T-cell (primary cell): ENCODE results near the gene THY1. TPM values are rescaled to one million over a fixed set of nuclear protein-coding genes. Genes with fewer than 3 reads are reported as not detected.
"Not testable (repeated sequence)": the region's sequence is repeated elsewhere in the genome, so short reads cannot be mapped to it uniquely, and the experiment has no call there.

Experiments
- ATAC-seq, 4 experiments: fragments of 200-7000 bp in 3 of 4; fragments of 150-1000 bp in 1 of 4; cut with Tn5 transposase; replicated peaks in 1 of 4; 1 replicate in 3 of 4; 2 replicates in 1 of 4; pipeline ENCODE4 v1.10.0; 2021; ENCODE audit warnings: moderate library complexity in 3 of 4, mild to moderate bottlenecking in 2 of 4, moderate number of reproducible peaks in 1 of 4
- CTCF ChIA-PET, 2 donors: fragments of 300-600 bp; sonication (Branson Sonifier 250); formaldehyde crosslinking; loops; one replicate each; lab custom pipeline; 2022; ENCODE audit warnings: antibody characterized with exemption in 2 of 2; lab: Charles Lee
- POLR2A ChIA-PET, 2 donors: fragments of 300-600 bp; sonication (Branson Sonifier 250); formaldehyde crosslinking; loops; one replicate each; lab custom pipeline; 2022; ENCODE audit warnings: antibody characterized with exemption in 2 of 2; lab: Charles Lee
- DNase-seq, 35 experiments: peaks; one replicate each; pipeline versions ENCODE4 v3.0.0 to v3.0.0-alpha.2; 2013 to 2023
- H3K27ac ChIP-seq: one replicate; pipeline ENCODE4 v1.5.1; 2013; ENCODE audit warnings: low read length
- H3K27me3 ChIP-seq, 2 experiments: replicated peaks in 1 of 2; 1 replicate in 1 of 2; 2 replicates in 1 of 2; pipeline versions ENCODE4 v1.6.1 to v1.7.0; 2013; ENCODE audit warnings: low read length in 1 of 2, mixed read lengths in 1 of 2; ENCODE audit not compliant: control insufficient read depth in 2 of 2, insufficient read depth in 2 of 2; ENCODE audit errors: extremely low read depth in 1 of 2
- H3K36me3 ChIP-seq, 2 donors: 1 replicate in 1 of 2; 2 replicates in 1 of 2; pipeline versions ENCODE4 v1.6.1 to v1.7.0; 2013; ENCODE audit warnings: low read length in 1 of 2; ENCODE audit not compliant: control insufficient read depth in 2 of 2, insufficient read depth in 1 of 2; ENCODE audit errors: extremely low read depth in 1 of 2
- H3K4me1 ChIP-seq, 2 experiments: 1 replicate in 1 of 2; 2 replicates in 1 of 2; pipeline versions ENCODE4 v1.6.1 to v1.7.0; 2013; ENCODE audit warnings: low read length in 2 of 2, mixed read lengths in 1 of 2; ENCODE audit not compliant: insufficient read depth in 2 of 2, control insufficient read depth in 1 of 2; ENCODE audit errors: extremely low read depth in 1 of 2
- H3K4me3 ChIP-seq, 2 donors: 1 replicate in 1 of 2; 2 replicates in 1 of 2; pipeline versions ENCODE4 v1.5.1 to v1.7.0; 2013; ENCODE audit warnings: mild to moderate bottlenecking in 2 of 2, low read length in 1 of 2, moderate library complexity in 1 of 2; ENCODE audit not compliant: control insufficient read depth in 1 of 2; ENCODE audit errors: extremely low read depth in 1 of 2
- H3K9me3 ChIP-seq: 2 replicates; pipeline ENCODE4 v1.7.0; 2013
- H3K27ac Mint-ChIP-seq, 2 donors: one replicate each; pipeline ENCODE4 v1.8.0; 2020 to 2021; ENCODE audit warnings: mild to moderate bottlenecking in 2 of 2, mixed read lengths in 2 of 2
- H3K27me3 Mint-ChIP-seq, 2 donors: one replicate each; pipeline ENCODE4 v1.8.0; 2021 to 2022; ENCODE audit warnings: mixed read lengths in 2 of 2
- H3K36me3 Mint-ChIP-seq: one replicate; pipeline ENCODE4 v1.8.0; 2021; ENCODE audit warnings: mixed read lengths
- H3K4me1 Mint-ChIP-seq, 3 donors: one replicate each; pipeline ENCODE4 v1.8.0; 2020 to 2022; ENCODE audit warnings: mixed read lengths in 3 of 3, mild to moderate bottlenecking in 1 of 3
- H3K4me3 Mint-ChIP-seq, 3 donors: one replicate each; pipeline ENCODE4 v1.8.0; 2020 to 2022; ENCODE audit warnings: mild to moderate bottlenecking in 3 of 3, mixed read lengths in 3 of 3, moderate library complexity in 3 of 3
- H3K9me3 Mint-ChIP-seq, 3 donors: one replicate each; pipeline ENCODE4 v1.8.0; 2020 to 2022; ENCODE audit warnings: mixed read lengths in 3 of 3
- WGBS: methylation state at CpG from one replicate; pipeline ENCODE4 v1.1.5; 2013; ENCODE audit warnings: missing lambda C conversion rate; ENCODE audit not compliant: insufficient coverage; 5-methylcytosine and 5-hydroxymethylcytosine counted together
- total RNA-seq, 35 experiments: library from RNA in 6 of 35; stranded (reverse) in 6 of 35; fragments of 120-200 nt in 1 of 35; gene quantifications; one replicate each; pipeline versions ENCODE4 v1.2.1 to v1.2.4 and lab custom pipeline; 2013 to 2026

Gene THY1
- total RNA-seq, 5 donors from 2014 or later (not counting 1 experiment from before 2014, with no cell fraction given): 0.44 to 0.76 (median 0.48) TPM; not detected in 1

GRCh38 chr11:119410501-119410900 is 12.5 kb downstream of the THY1 start:
- no peaks in the 10 kb centered on the region for H3K36me3 Mint-ChIP-seq
- CTCF ChIA-PET: no interaction called here
- H3K27me3 ChIP-seq: peaks cover 0 to 4% of the 10 kb centered on the region in 2 experiments

GRCh38 chr11:119409731-119410130 is 13.2 kb downstream of the THY1 start:
- 80% methylated on average over 1 of the region's 1 CpG for WGBS
- H3K36me3 ChIP-seq: no peaks in the 10 kb centered on the region

More at GRCh38 chr11:119410501-119410900, 12.5 kb downstream of the THY1 start:
- Mint-ChIP-seq H3K27me3 (peaks cover 2 to 7% of the 10 kb centered on the region in 2 donors), H3K27ac (no peak overlapping the region), H3K4me1 (no peaks in the 10 kb centered on the region), H3K4me3 (no peak overlapping the region), H3K9me3 (peaks cover 0 to 8% (median 4%) of the 10 kb centered on the region in 3 donors)
- Histone ChIP-seq H3K4me3 (no peak overlapping the region), H3K27ac (no peak overlapping the region), H3K9me3 (no peaks in the 10 kb centered on the region), H3K4me1 (no peaks in the 10 kb centered on the region), H3K36me3 (no peaks in the 10 kb centered on the region)
- POLR2A ChIA-PET: no interaction called here
- ATAC-seq (no peak), DNase-seq (no peak)
- WGBS: no CpG with 5 or more reads among the region's 1 CpG

GRCh38 chr11:119406005-119406404 is 17.0 kb downstream of the THY1 start:
- no peaks in the 10 kb centered on the region for H3K4me1 Mint-ChIP-seq
- 60% methylated on average over 1 of the region's 3 CpGs for WGBS
- no peak overlapping the region for H3K4me3 ChIP-seq

More at GRCh38 chr11:119409731-119410130, 13.2 kb downstream of the THY1 start:
- peaks cover 2 to 6% of the 10 kb centered on the region in 2 donors for H3K27me3 Mint-ChIP-seq
- ChIA-PET POLR2A (no interaction called here), CTCF (no interaction called here)
- no peaks in the 10 kb centered on the region for H3K36me3 Mint-ChIP-seq
- no peak overlapping the region for H3K27ac ChIP-seq
- H3K9me3 Mint-ChIP-seq: peaks cover 0 to 8% (median 4%) of the 10 kb centered on the region in 3 donors
- no peaks in the 10 kb centered on the region for H3K4me1 ChIP-seq
- no peak overlapping the region for H3K27ac Mint-ChIP-seq
- H3K9me3 ChIP-seq: no peaks in the 10 kb centered on the region
- no peak for DNase-seq
- no peak for ATAC-seq
- H3K27me3 ChIP-seq: peaks cover 0 to 3% of the 10 kb centered on the region in 2 experiments
- H3K4me3 Mint-ChIP-seq: no peak overlapping the region
- no peaks in the 10 kb centered on the region for H3K4me1 Mint-ChIP-seq
- H3K4me3 ChIP-seq: no peak overlapping the region

DNA sequence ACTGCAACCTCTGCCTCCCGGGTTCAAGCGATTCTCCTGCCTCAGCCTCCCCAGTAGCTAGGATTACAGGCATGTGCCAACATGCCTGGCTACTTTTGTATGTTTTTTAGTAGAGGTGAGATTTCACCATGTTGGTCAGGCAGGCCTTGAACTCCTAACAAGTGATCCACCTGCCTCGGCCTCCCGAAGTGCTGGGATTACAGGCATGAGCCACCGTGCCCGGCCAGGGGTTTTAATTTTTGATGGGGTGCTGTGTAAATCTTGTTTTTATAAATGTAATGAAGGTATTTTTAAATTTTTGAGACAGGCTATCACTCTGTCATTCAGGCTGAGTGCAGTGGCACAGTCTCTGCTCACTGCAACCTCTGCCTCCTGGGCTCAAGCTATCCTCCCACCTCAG is 17.5 kb downstream of the THY1 start:
- ATAC-seq, H3K27ac ChIP-seq, H3K27me3 ChIP-seq, H3K4me3 ChIP-seq, H3K27me3 Mint-ChIP-seq, H3K4me1 ChIP-seq, H3K36me3 Mint-ChIP-seq, H3K4me1 Mint-ChIP-seq, H3K9me3 ChIP-seq, DNase-seq, H3K27ac Mint-ChIP-seq, H3K4me3 Mint-ChIP-seq, H3K36me3 ChIP-seq, POLR2A ChIA-PET: not testable (repeated sequence)
- peaks cover 0 to 16% (median 4%) of the 10 kb centered on the region in 3 donors for H3K9me3 Mint-ChIP-seq
- WGBS: 100% methylated on average over 2 of the region's 6 CpGs
- CTCF ChIA-PET: interaction anchor here in 1 of 2 donors (0.7 kb wide), 1 partner anchor 759 kb away, joined by 5 read pairs; no protein-coding TSS in a partner anchor

More at GRCh38 chr11:119406005-119406404, 17.0 kb downstream of the THY1 start:
- Mint-ChIP-seq H3K27ac (no peak overlapping the region), H3K4me3 (no peak overlapping the region), H3K9me3 (peaks cover 0 to 10% (median 0%) of the 10 kb centered on the region in 3 donors), H3K36me3 (no peaks in the 10 kb centered on the region), H3K27me3 (peaks cover 0 to 5% of the 10 kb centered on the region in 2 donors)
- DNase-seq (no peak), ATAC-seq (no peak)
- ChIA-PET POLR2A (interaction anchor here in 1 of 2 donors (0.6 kb wide), 1 partner anchor 59 kb away, joined by 12 read pairs; no protein-coding TSS in a partner anchor), CTCF (no interaction called here)
- Histone ChIP-seq H3K27me3 (peaks cover 0 to 3% of the 10 kb centered on the region in 2 experiments), H3K36me3 (no peaks in the 10 kb centered on the region), H3K4me1 (no peaks in the 10 kb centered on the region), H3K27ac (no peak overlapping the region), H3K9me3 (no peaks in the 10 kb centered on the region)

- ChIA-PET POLR2A (no interaction called here), CTCF (no interaction called here)
- no peak for ATAC-seq
- Mint-ChIP-seq H3K27ac (no peak overlapping the region), H3K4me3 (no peak overlapping the region), H3K27me3 (peaks cover 5% of the 10 kb centered on the region in 2 donors), H3K36me3 (peaks cover 6% of the 10 kb centered on the region), H3K9me3 (peaks cover 0 to 20% (median 6%) of the 10 kb centered on the region in 3 donors), H3K4me1 (no peaks in the 10 kb centered on the region)
- no CpG with 5 or more reads among the region's 2 CpGs for WGBS
- H3K4me1 ChIP-seq: no peaks in the 10 kb centered on the region
- no peaks in the 10 kb centered on the region for H3K9me3 ChIP-seq
- no peak for DNase-seq
- no peak overlapping the region for H3K27ac ChIP-seq
- no peaks in the 10 kb centered on the region for H3K36me3 ChIP-seq
- no peak overlapping the region for H3K4me3 ChIP-seq
- H3K27me3 ChIP-seq: peaks cover 0 to 4% of the 10 kb centered on the region in 2 experiments
Measured at GRCh38 chr11:119404872-119405271, 18.1 kb downstream of the THY1 start.

GRCh38 chr11:119403021-119403420 is 20.0 kb downstream of the THY1 start:
- Histone ChIP-seq H3K27ac (no peak overlapping the region), H3K4me3 (no peak overlapping the region), H3K9me3 (no peaks in the 10 kb centered on the region), H3K4me1 (no peaks in the 10 kb centered on the region), H3K36me3 (no peaks in the 10 kb centered on the region), H3K27me3 (peaks cover 0 to 6% of the 10 kb centered on the region in 2 experiments)
- POLR2A ChIA-PET: interaction anchor here in 1 of 2 donors (0.7 kb wide), 1 partner anchor 1461 kb away, joined by 9 read pairs; no protein-coding TSS in a partner anchor
- no peak for DNase-seq
- ATAC-seq: no peak
- no peaks in the 10 kb centered on the region for H3K4me1 Mint-ChIP-seq
- H3K36me3 Mint-ChIP-seq: peaks cover 6% of the 10 kb centered on the region
- H3K4me3 Mint-ChIP-seq: no peak overlapping the region
- 54% methylated on average over 2 of the region's 5 CpGs for WGBS
- peaks cover 10 to 36% (median 19%) of the 10 kb centered on the region in 3 donors for H3K9me3 Mint-ChIP-seq
- CTCF ChIA-PET: no interaction called here
- peaks cover 13 to 15% of the 10 kb centered on the region in 2 donors for H3K27me3 Mint-ChIP-seq
- no peak overlapping the region for H3K27ac Mint-ChIP-seq
